Endothelial cell of umbilical vein (primary cell): ENCODE measurements around the gene KIAA1755. TPM values are rescaled to one million over a fixed set of nuclear protein-coding genes. Genes with fewer than 3 reads are reported as not detected.

Experiments used
- BruUV-seq: library from RNA; stranded (reverse); fragments of 400-500 nt; replicated peaks from 2 replicates; lab custom pipeline; 2021; lab: Mats Ljungman, UMichigan
- CTCF ChIA-PET: fragments of 300-600, 350-600 bp; sonication (Branson Sonifier 250); formaldehyde crosslinking; loops from one replicate; lab custom pipeline; 2021; ENCODE audit warnings: antibody characterized with exemption, inconsistent platforms; lab: Charles Lee
- POLR2A ChIA-PET: fragments of 300-600, 350-600 bp; sonication (Branson Sonifier 250); formaldehyde crosslinking; loops from one replicate; lab custom pipeline; 2021; ENCODE audit warnings: antibody characterized with exemption, inconsistent platforms; lab: Charles Lee
- DNase-seq: peaks from one replicate; pipeline ENCODE4 v3.0.0-alpha.2; 2011; ENCODE audit warnings: low read depth, low spot score
- FAIRE-seq: peaks from 2 replicates; lab custom pipeline; 2011; peaks lifted over from hg19 to GRCh38; lab: Jason Lieb, UNC
- H2AFZ ChIP-seq: 2 replicates; pipeline ENCODE4 v1.6.0; 2012; ENCODE audit warnings: low read depth, low read length, control low read depth, inconsistent platforms
- H3K27ac ChIP-seq: 2 replicates; pipeline ENCODE4 v1.5.1; 2011; ENCODE audit warnings: low read depth, mild to moderate bottlenecking, control low read depth, low read length, moderate library complexity; ENCODE audit not compliant: insufficient read depth
- H3K27me3 ChIP-seq, 2 experiments: 2 replicates each; pipeline versions ENCODE4 v1.6.0 to v1.6.1; 2011; ENCODE audit warnings: low read length in 2 of 2, mixed read lengths in 1 of 2; ENCODE audit not compliant: control insufficient read depth in 2 of 2, insufficient read depth in 2 of 2
- H3K36me3 ChIP-seq, 2 experiments: 2 replicates in 1 of 2; 3 replicates in 1 of 2; pipeline ENCODE4 v1.5.1; 2011; ENCODE audit warnings: low read length in 2 of 2, mild to moderate bottlenecking in 1 of 2, moderate library complexity in 1 of 2; ENCODE audit not compliant: control insufficient read depth in 2 of 2, insufficient read depth in 2 of 2; ENCODE audit errors: extremely low read depth in 1 of 2
- H3K4me1 ChIP-seq: 3 replicates; pipeline ENCODE4 v1.5.1; 2011; ENCODE audit warnings: mild to moderate bottlenecking, low read length; ENCODE audit not compliant: control insufficient read depth, insufficient read depth; ENCODE audit errors: extremely low read depth
- H3K4me2 ChIP-seq: 2 replicates; pipeline ENCODE4 v1.6.1; 2011; ENCODE audit warnings: low read length, control low read depth, mixed read lengths; ENCODE audit not compliant: insufficient read depth
- H3K4me3 ChIP-seq, 3 experiments: fragments of 200-600 bp in 1 of 3; sonication (generic), shearing (Covaris generic) in 1 of 3; replicated peaks in 1 of 3; 2 replicates each; pipeline ENCODE4 v1.5.1; 2011 to 2016; ENCODE audit warnings: control low read depth in 3 of 3, low read length in 3 of 3, mild to moderate bottlenecking in 2 of 3, inconsistent platforms in 1 of 3, low read depth in 1 of 3, moderate library complexity in 1 of 3; ENCODE audit not compliant: insufficient read depth in 1 of 3
- H3K79me2 ChIP-seq: 2 replicates; pipeline ENCODE4 v1.6.0; 2012; ENCODE audit warnings: low read length, inconsistent platforms; ENCODE audit not compliant: control insufficient read depth, insufficient read depth
- H3K9ac ChIP-seq: replicated peaks from 2 replicates; pipeline ENCODE3; 2011; ENCODE audit warnings: low read length, control low read depth; ENCODE audit not compliant: insufficient read depth; ENCODE audit errors: extremely low read depth
- H3K9me1 ChIP-seq: replicated peaks from 3 replicates; pipeline ENCODE4 v1.6.0; 2011; ENCODE audit warnings: mild to moderate bottlenecking, low read length; ENCODE audit not compliant: control insufficient read depth, insufficient read depth; ENCODE audit errors: extremely low read depth
- H3K9me3 ChIP-seq: replicated peaks from 2 replicates; pipeline ENCODE4 v1.5.1; 2012; ENCODE audit warnings: low read length, inconsistent platforms; ENCODE audit not compliant: control insufficient read depth, insufficient read depth
- H4K20me1 ChIP-seq: replicated peaks from 2 replicates; pipeline ENCODE3; 2011; ENCODE audit warnings: mild to moderate bottlenecking, low read length; ENCODE audit not compliant: control insufficient read depth, insufficient read depth; ENCODE audit errors: extremely low read depth
- EZH2 ChIP-seq: IDR thresholded peaks from 2 replicates; pipeline ENCODE4 v1.6.1; 2012; ENCODE audit warnings: borderline replicate concordance, low read depth, mild to moderate bottlenecking, moderate library complexity, low read length, inconsistent platforms; ENCODE audit not compliant: severe bottlenecking
- FOS ChIP-seq: IDR thresholded peaks from 2 replicates; pipeline ENCODE4 v1.6.1; 2011; ENCODE audit warnings: mild to moderate bottlenecking, low read length, moderate library complexity, borderline replicate concordance; ENCODE audit not compliant: insufficient read depth
- GATA2 ChIP-seq: IDR thresholded peaks from 2 replicates; pipeline ENCODE4 v1.7.0; 2011; ENCODE audit warnings: low read depth, mild to moderate bottlenecking, moderate library complexity, mixed read lengths, low read length; ENCODE audit not compliant: insufficient read length, insufficient read depth
- JUN ChIP-seq: IDR thresholded peaks from 2 replicates; pipeline ENCODE4 v1.6.1; 2011; ENCODE audit warnings: borderline replicate concordance, low read depth; ENCODE audit not compliant: insufficient read length, insufficient read depth
- MYC ChIP-seq: IDR thresholded peaks from one replicate; pipeline ENCODE4 v1.6.1; 2011; ENCODE audit warnings: mild to moderate bottlenecking, low read depth, low read length
- POLR2A ChIP-seq: IDR thresholded peaks from 2 replicates; pipeline ENCODE4 v1.6.1; 2012; ENCODE audit warnings: low read depth, mild to moderate bottlenecking, control low read depth, low read length
- POLR2AphosphoS5 ChIP-seq: IDR thresholded peaks from 2 replicates; pipeline ENCODE4 v1.6.1; 2012; ENCODE audit warnings: low read depth, mild to moderate bottlenecking, control low read depth, low read length, moderate library complexity; ENCODE audit not compliant: insufficient read depth
- dilution Hi-C: fragments of 300-500 bp; cut with MboI; formaldehyde crosslinking; loops from one replicate; pipeline ENCODE4 v1.15.0; 2019; ENCODE audit warnings: low sequenced_read_pairs; ENCODE audit not compliant: extremely low pct_ligation_motif_present
- intact Hi-C: fragments of 100-400 bp; cut with micrococcal nuclease; formaldehyde crosslinking; loops from one replicate; pipeline ENCODE4 v1.10.0; 2022
- polyA plus RNA-seq, 4 experiments: library from polyadenylated mRNA; depleted of rRNA in 3 of 4; stranded (reverse) in 3 of 4; unstranded in 1 of 4; fragments of >200 nt; gene quantifications; 2 replicates each; pipeline versions ENCODE4 v1.2.1 to v1.2.3, GENCODE V29; 2011 to 2012; ENCODE audit warnings: missing spikeins in 1 of 4
- total RNA-seq: library from RNA; stranded (reverse); gene quantifications from 2 replicates; pipeline ENCODE4 v1.2.3, GENCODE V29; 2021
- TF ChIP-seq, protein P1 (sequence below): IDR thresholded peaks from 2 replicates; pipeline ENCODE4 v1.6.1; 2011; ENCODE audit not compliant: insufficient read depth, insufficient read length
- TF ChIP-seq, protein P2 (sequence below), 2 donors: IDR thresholded peaks; 1 replicate in 1 of 2; 2 replicates in 1 of 2; pipeline ENCODE4 v1.5.1; 2011; ENCODE audit warnings: low read length in 2 of 2, mild to moderate bottlenecking in 2 of 2, moderate library complexity in 2 of 2, control low read depth in 1 of 2, inconsistent platforms in 1 of 2, low read depth in 1 of 2; ENCODE audit not compliant: insufficient read depth in 1 of 2; ENCODE audit errors: extremely low read depth in 1 of 2

The KIAA1755 gene
- total and polyA plus RNA-seq, 2 donors (not counting 3 experiments of a cell fraction or from before 2014, with no cell fraction given), result 0.36 to 0.51 TPM

DNA sequence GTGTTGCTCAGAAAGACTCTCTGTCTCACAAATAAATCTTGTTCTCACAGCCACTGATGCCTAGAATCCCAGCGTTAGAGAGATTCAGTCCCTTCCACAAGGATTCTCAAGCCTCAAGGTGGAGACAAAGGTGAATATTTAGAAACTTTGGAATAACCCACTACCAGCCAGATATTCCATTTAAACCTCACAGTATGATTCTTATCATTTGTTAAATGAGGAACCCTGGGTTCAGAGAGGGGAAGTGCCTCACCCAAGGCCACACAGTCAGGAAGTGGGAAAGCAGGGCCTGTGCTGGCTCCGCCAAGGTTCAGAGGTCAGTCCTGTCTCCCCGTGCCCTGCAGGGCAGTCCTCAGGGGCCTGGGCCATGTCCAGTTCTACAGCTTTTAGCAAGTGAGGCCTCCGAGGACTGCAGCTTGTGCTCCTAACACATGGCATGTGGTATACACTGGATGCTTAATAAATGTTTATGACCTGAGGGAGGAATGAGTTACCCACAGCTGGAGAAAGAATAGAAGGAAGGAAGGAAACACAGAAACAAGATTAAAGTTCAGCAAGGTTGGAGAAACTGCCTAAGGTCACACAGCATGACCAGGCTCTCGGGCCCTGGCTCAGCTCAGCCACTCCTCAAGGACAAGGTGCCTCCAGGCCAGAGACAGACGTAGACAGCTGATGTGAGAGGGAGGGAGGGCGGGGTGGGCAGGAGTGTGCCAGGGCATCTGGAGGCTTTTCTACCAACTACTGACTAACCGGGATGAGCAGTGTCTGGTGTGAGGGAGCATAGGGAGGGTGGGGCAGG lies 91.5 kb downstream of the KIAA1755 start:
- peak; percentile 33 for DNase-seq
- Histone ChIP-seq H3K9ac (peak overlapping the region; percentile 58), H3K27ac (peak overlapping the region; percentile 96), H3K36me3 (no peaks in the 10 kb centered on the region), H3K4me1 (peaks cover 67% of the 10 kb centered on the region), H3K9me1 (no peaks in the 10 kb centered on the region), H3K27me3 (no peaks in the 10 kb centered on the region), H3K4me3 (no peak overlapping the region), H3K4me2 (peak overlapping the region; percentile 11), H3K79me2 (peaks cover 17% of the 10 kb centered on the region), H3K9me3 (no peaks in the 10 kb centered on the region), H4K20me1 (no peaks in the 10 kb centered on the region), H2AFZ (peak overlapping the region; percentile 45)
- dilution Hi-C loops, result no loop called here
- no peak for TF ChIP-seq POLR2AphosphoS5
- TF ChIP-seq FOS, result no peak
- peak; percentile 89 for TF ChIP-seq GATA2
- BruUV-seq, result no TSS peak
- ChIA-PET POLR2A (no interaction called here), CTCF (interaction anchor here (0.7 to 8.8 kb wide), 5 partner anchors 17 to 111 kb away, joined by 3 to 156 read pairs (median 34); no protein-coding TSS in a partner anchor)
- intact Hi-C loops, result loop anchor here (1.0 to 5.0 kb wide), 3 partner anchors 10 to 108 kb away; no protein-coding TSS in a partner anchor
- FAIRE-seq, result peak; percentile 71

DNA sequence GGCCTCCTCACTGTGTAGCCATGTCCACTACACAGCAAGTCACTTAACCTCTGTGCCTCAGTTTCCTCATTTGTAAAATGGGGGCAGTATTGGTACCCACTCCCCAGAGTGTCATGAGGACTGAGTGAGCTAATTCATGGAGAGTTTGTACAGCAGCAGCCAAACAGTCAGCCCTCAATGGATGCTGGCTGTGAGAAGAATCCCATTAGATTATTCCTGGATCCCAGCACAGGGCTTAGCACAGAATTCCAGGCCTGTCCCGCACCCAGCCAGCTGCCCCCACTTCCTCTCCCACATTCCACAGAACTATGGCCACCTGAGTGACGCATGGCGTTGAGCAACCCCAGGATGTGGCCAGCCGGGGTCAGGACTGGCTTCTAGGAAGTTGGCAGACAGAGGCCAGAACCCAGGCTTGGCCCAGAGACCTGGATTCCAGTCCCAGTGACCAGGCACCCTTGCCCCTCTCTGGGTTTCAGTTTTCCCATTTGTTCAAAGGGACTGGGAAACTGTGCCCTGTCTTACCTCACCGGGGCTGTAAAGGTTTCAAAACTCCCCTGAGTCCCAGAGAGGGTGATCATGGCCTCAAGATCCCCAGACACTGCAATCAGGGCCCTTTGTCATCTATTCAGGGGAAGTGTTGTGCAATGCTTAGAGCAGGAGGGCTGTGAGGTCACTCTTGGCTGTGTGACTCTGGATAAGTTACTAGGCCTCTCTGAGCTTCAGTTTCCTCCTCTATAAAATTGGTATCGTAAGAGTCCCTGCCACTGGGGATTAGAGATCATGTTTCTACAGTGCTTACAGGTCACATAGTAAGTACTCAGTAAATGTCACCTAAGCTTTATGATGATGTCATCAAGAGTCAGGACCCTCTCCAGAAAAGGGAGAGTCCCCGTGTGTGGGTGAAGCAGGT lies 92.4 kb downstream of the KIAA1755 start:
- dilution Hi-C loops, result no loop called here
- intact Hi-C loops, result loop anchor here (1.0 to 5.0 kb wide), 3 partner anchors 9 to 109 kb away; no protein-coding TSS in a partner anchor
- Histone ChIP-seq H2AFZ (no peak overlapping the region), H3K27me3 (no peaks in the 10 kb centered on the region), H3K9ac (peak overlapping the region; percentile 73), H3K4me3 (no peak overlapping the region), H3K27ac (peak overlapping the region; percentile 96), H3K9me1 (no peaks in the 10 kb centered on the region), H3K4me1 (peaks cover 63% of the 10 kb centered on the region), H3K9me3 (no peaks in the 10 kb centered on the region), H3K36me3 (no peaks in the 10 kb centered on the region), H3K4me2 (peak overlapping the region; percentile 50), H3K79me2 (peaks cover 26% of the 10 kb centered on the region), H4K20me1 (no peaks in the 10 kb centered on the region)
- TF ChIP-seq JUN (peak; percentile 78), GATA2 (peak; percentile 82), POLR2A (no peak), POLR2AphosphoS5 (peak; percentile 95), MYC (peak; percentile 77), FOS (peak; percentile 86), EZH2 (no peak)
- TF ChIP-seq, protein P1, sequence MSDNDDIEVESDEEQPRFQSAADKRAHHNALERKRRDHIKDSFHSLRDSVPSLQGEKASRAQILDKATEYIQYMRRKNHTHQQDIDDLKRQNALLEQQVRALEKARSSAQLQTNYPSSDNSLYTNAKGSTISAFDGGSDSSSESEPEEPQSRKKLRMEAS, result no peak
- TF ChIP-seq, protein P2, sequence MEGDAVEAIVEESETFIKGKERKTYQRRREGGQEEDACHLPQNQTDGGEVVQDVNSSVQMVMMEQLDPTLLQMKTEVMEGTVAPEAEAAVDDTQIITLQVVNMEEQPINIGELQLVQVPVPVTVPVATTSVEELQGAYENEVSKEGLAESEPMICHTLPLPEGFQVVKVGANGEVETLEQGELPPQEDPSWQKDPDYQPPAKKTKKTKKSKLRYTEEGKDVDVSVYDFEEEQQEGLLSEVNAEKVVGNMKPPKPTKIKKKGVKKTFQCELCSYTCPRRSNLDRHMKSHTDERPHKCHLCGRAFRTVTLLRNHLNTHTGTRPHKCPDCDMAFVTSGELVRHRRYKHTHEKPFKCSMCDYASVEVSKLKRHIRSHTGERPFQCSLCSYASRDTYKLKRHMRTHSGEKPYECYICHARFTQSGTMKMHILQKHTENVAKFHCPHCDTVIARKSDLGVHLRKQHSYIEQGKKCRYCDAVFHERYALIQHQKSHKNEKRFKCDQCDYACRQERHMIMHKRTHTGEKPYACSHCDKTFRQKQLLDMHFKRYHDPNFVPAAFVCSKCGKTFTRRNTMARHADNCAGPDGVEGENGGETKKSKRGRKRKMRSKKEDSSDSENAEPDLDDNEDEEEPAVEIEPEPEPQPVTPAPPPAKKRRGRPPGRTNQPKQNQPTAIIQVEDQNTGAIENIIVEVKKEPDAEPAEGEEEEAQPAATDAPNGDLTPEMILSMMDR (IDR thresholded peaks at IDR 0.05; ENCODE audit: extremely low read depth in 1 of 2, insufficient read depth in 1 of 2, low read depth in 1 of 2, low read length in 2 of 2), result no peak
- POLR2A ChIA-PET, result no interaction called here
- no TSS peak for BruUV-seq
- FAIRE-seq (peak; percentile 97), DNase-seq (peak; percentile 77)
- CTCF ChIA-PET, result interaction anchor here (0.8 to 8.8 kb wide), 9 partner anchors 10 to 604 kb away, joined by 3 to 156 read pairs (median 9); no protein-coding TSS in a partner anchor
